ENCODE measurements around the gene BMP4. TPM values are rescaled to one million over a fixed set of nuclear protein-coding genes. Genes with fewer than 3 reads are reported as not detected.

Gene BMP4
- total and polyA plus RNA-seq, 4 donors, result 2.0 to 4.2 (median 2.4) TPM

DNA sequence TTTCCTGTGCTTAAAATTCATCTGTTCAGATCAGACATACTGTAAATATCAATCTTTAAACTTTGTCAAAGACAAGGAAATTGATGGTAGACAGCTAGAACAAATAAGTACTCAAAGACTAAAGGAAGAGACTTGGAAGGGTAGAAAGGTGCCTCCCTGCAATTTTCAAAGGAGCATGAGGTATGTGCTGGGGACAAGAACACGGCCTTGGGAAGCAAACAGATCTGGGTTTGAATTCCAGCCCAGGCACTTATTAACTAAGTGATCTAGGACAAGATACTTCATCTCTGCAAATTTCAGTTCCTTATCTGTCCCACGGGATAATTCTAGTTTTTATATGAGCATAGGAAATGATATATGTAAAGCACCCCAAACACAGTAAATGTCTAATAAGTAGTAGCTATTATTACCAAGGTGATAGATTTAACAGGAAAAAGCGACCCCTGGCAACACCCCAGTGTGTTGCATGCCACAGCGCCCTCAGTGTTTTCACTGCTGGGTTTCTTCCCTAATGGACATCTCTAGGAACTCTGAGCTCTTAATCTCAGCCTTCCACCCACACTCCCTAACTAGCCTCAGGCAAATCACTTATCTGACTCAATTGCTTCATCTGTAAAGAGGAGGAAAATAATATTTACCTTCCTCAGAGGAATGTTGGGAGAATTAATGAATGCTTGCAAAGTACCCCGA, 44.7 kb upstream of the BMP4 start:
- Histone ChIP-seq H3K36me3 (ENCODE audit: control insufficient read depth in 4 of 4, insufficient read depth in 3 of 4, low read depth in 1 of 4, low read length in 3 of 4) (no peaks in the 10 kb centered on the region), H3K9ac (ENCODE audit: low read depth in 1 of 2, low read length in 2 of 2) (no peak overlapping the region)
- TF ChIP-seq ZBTB33 (IDR thresholded peaks at IDR 0.05) (no peak), YY1 (IDR thresholded peaks at IDR 0.05) (no peak), GABPA (IDR thresholded peaks at IDR 0.05 in 1 of 2, conservative IDR thresholded peaks at IDR 0.05 in 1 of 2) (no peak), RAD21 (IDR thresholded peaks at IDR 0.05) (no peak), TAF1 (conservative IDR thresholded peaks at IDR 0.05) (no peak), HNF4A (conservative IDR thresholded peaks at IDR 0.05) (no peak), RXRA (IDR thresholded peaks at IDR 0.05) (no peak), HNF4G (IDR thresholded peaks at IDR 0.05) (no peak), NR2F2 (IDR thresholded peaks at IDR 0.05) (no peak), ATF3 (IDR thresholded peaks at IDR 0.05) (no peak), EGR1 (IDR thresholded peaks at IDR 0.05; ENCODE audit: low read depth in 2 of 2) (no peak), FOXA1 (IDR thresholded peaks at IDR 0.05) (no peak), FOXA2 (IDR thresholded peaks at IDR 0.05) (no peak), MAX (IDR thresholded peaks at IDR 0.05) (no peak), JUND (IDR thresholded peaks at IDR 0.05) (no peak), SP1 (IDR thresholded peaks at IDR 0.05) (no peak)
- TF ChIP-seq, protein P1, sequence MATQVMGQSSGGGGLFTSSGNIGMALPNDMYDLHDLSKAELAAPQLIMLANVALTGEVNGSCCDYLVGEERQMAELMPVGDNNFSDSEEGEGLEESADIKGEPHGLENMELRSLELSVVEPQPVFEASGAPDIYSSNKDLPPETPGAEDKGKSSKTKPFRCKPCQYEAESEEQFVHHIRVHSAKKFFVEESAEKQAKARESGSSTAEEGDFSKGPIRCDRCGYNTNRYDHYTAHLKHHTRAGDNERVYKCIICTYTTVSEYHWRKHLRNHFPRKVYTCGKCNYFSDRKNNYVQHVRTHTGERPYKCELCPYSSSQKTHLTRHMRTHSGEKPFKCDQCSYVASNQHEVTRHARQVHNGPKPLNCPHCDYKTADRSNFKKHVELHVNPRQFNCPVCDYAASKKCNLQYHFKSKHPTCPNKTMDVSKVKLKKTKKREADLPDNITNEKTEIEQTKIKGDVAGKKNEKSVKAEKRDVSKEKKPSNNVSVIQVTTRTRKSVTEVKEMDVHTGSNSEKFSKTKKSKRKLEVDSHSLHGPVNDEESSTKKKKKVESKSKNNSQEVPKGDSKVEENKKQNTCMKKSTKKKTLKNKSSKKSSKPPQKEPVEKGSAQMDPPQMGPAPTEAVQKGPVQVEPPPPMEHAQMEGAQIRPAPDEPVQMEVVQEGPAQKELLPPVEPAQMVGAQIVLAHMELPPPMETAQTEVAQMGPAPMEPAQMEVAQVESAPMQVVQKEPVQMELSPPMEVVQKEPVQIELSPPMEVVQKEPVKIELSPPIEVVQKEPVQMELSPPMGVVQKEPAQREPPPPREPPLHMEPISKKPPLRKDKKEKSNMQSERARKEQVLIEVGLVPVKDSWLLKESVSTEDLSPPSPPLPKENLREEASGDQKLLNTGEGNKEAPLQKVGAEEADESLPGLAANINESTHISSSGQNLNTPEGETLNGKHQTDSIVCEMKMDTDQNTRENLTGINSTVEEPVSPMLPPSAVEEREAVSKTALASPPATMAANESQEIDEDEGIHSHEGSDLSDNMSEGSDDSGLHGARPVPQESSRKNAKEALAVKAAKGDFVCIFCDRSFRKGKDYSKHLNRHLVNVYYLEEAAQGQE (IDR thresholded peaks at IDR 0.05), result no peak

DNA sequence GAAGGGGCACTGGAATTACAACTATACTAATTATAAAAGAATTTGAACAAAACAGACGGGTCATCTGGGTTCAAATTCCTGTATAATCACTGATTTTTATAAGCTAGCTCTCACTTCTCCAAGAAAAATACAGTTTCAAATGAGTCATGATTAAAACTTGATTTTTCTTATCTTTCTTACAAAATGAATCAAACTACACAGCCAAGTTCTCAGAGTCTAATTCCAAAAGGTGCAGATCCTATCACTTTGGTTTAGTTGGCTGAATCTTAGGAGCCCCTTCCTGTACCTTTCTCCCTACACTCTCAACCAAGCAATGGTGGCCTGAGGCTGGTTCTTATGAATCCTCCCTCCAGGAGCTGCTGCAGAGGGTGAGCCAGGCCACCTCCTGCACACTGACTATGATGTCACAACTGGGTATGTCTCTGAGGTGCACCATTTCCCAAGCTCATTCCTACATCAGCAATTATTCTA, 43.8 kb upstream of the BMP4 start:
- no peak for DNase-seq (ENCODE audit: low spot score)
- Histone ChIP-seq H3K9ac (ENCODE audit: low read depth in 1 of 2, low read length in 2 of 2) (no peak overlapping the region), H3K9me3 (ENCODE audit: control insufficient read depth in 4 of 4, low read length in 3 of 4) (no peaks in the 10 kb centered on the region), H3K4me3 (ENCODE audit: low read depth in 1 of 3, low read length in 3 of 3) (no peak overlapping the region), H3K36me3 (ENCODE audit: control insufficient read depth in 4 of 4, insufficient read depth in 3 of 4, low read depth in 1 of 4, low read length in 3 of 4) (no peaks in the 10 kb centered on the region), H3K27me3 (ENCODE audit: control insufficient read depth in 4 of 4, insufficient read depth in 4 of 4, low read length in 3 of 4) (no peaks in the 10 kb centered on the region), H3K4me1 (ENCODE audit: control insufficient read depth in 4 of 4, insufficient read depth in 4 of 4, low read length in 3 of 4) (no peaks in the 10 kb centered on the region), H3K27ac (ENCODE audit: low read depth in 1 of 2, low read length in 2 of 2) (no peak overlapping the region)
- 87% methylated on average over 1 of the region's 1 CpG for WGBS
- TF ChIP-seq GABPA (IDR thresholded peaks at IDR 0.05 in 1 of 2, conservative IDR thresholded peaks at IDR 0.05 in 1 of 2) (no peak), EGR1 (IDR thresholded peaks at IDR 0.05; ENCODE audit: low read depth in 2 of 2) (no peak), RXRA (IDR thresholded peaks at IDR 0.05) (no peak), CTCF (IDR thresholded peaks at IDR 0.05; ENCODE audit: low read depth, low read length, missing input control) (no peak), MAX (IDR thresholded peaks at IDR 0.05) (no peak), FOXA2 (IDR thresholded peaks at IDR 0.05) (no peak), YY1 (IDR thresholded peaks at IDR 0.05) (no peak), NR2F2 (IDR thresholded peaks at IDR 0.05) (no peak), RAD21 (IDR thresholded peaks at IDR 0.05) (no peak), ATF3 (IDR thresholded peaks at IDR 0.05) (no peak), HNF4G (IDR thresholded peaks at IDR 0.05) (no peak), SP1 (IDR thresholded peaks at IDR 0.05) (no peak), ZBTB33 (IDR thresholded peaks at IDR 0.05) (no peak), TAF1 (conservative IDR thresholded peaks at IDR 0.05) (no peak), JUND (IDR thresholded peaks at IDR 0.05) (no peak), HNF4A (conservative IDR thresholded peaks at IDR 0.05) (no peak)

More for the DNA sequence above, 44.7 kb upstream of the BMP4 start:
- no peak overlapping the region for H3K27ac ChIP-seq (ENCODE audit: low read depth in 1 of 2, low read length in 2 of 2)
- peaks cover 0 to 4% (median 0%) of the 10 kb centered on the region in 4 donors for H3K27me3 ChIP-seq (ENCODE audit: control insufficient read depth in 4 of 4, insufficient read depth in 4 of 4, low read length in 3 of 4)
- DNase-seq (ENCODE audit: low spot score), result no peak
- 56% methylated on average over 5 of the region's 5 CpGs for WGBS
- H3K4me1 ChIP-seq (ENCODE audit: control insufficient read depth in 4 of 4, insufficient read depth in 4 of 4, low read length in 3 of 4), result no peaks in the 10 kb centered on the region
- no peak overlapping the region for H3K4me3 ChIP-seq (ENCODE audit: low read depth in 1 of 3, low read length in 3 of 3)
- H3K9me3 ChIP-seq (ENCODE audit: control insufficient read depth in 4 of 4, low read length in 3 of 4), result no peaks in the 10 kb centered on the region

Measured in liver (tissue), 9 donors.